Right lobe of liver (tissue), 4 donors: Measurements from ENCODE around the gene HTN1.
"Not testable (repeated sequence)": the region's sequence is repeated elsewhere in the genome, so short reads cannot be mapped to it uniquely, and the experiment has no call there.

ENCODE experiments used
- CTCF ChIP-seq, 4 donors: fragments of 200-600 bp in 3 of 4; fragments of 450-650 bp in 1 of 4; IDR thresholded peaks; one replicate each; pipeline versions ENCODE4 v1.5.1 to v1.8.0; 2016 to 2022; ENCODE audit warnings: antibody characterized with exemption in 4 of 4, mild to moderate bottlenecking in 2 of 4
- POLR2A ChIP-seq: fragments of 450-650 bp; IDR thresholded peaks from one replicate; pipeline ENCODE4 v1.6.1; 2017; ENCODE audit warnings: antibody characterized with exemption, mild to moderate bottlenecking
- donor health status: DM: no; HTN: no; CAD: no.
- donor health status: DM: no; HTN: no; CAD: no.
- donor health status: DM: no; HTN: yes; CAD: no.

DNA sequence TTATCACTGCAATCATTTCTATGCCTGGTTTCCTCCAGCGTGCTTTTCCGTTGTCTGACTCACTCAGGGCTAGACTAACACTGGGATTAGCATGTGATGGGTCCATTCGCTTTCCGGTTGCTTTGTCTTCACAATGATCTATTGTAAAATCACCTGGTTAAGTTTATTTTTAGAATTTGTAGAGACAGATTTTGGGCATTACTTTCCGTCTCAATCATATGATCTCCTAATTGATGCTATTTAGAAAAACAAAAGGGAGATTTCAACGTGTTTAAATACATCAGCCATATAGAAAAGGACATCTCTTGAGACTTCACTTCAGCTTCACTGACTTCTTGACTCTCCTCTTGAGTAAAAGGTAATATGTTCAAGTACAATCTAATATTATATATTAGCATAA is at the start of gene HTN1:
- TF ChIP-seq POLR2A; CTCF (IDR thresholded peaks at IDR 0.05): not testable (repeated sequence)
